ENCODE measurements around the gene PAPSS1.

Gene PAPSS1

GRCh38 chr4:107629318-107629717 lies 90.7 kb downstream of the PAPSS1 start:
- no peak for DNase-seq (ENCODE audit: low read depth in 2 of 2)

GRCh38 chr4:107625391-107625902 lies 94.6 kb downstream of the PAPSS1 start:
- no peak for DNase-seq (ENCODE audit: low read depth in 2 of 2)

GRCh38 chr4:107624024-107624423 lies 96.0 kb downstream of the PAPSS1 start:
- no peak for DNase-seq (ENCODE audit: low read depth in 2 of 2)

DNA sequence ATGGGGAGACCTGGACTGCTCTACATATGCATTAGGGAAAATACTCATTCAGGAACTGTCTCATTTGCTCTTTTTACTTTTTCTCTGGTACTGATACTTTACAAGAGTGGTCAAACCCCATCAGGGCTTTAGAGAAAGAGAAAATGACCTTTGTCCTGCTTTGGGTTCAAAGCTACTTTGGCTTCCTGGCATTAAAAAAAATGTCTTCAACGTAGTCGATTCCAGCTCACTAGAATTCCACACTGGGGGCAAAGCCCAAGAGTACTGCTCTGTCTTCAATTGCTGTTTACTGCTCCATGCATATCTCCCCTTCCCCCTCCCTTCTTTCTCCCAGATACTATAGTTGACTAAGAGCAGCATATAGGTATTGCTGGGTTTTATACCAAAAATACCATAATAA lies 98.0 kb downstream of the PAPSS1 start:
- no peak for DNase-seq (ENCODE audit: low read depth in 2 of 2)

GRCh38 chr4:107619731-107620130 lies 100.3 kb downstream of the PAPSS1 start:
- no peak for DNase-seq (ENCODE audit: low read depth in 2 of 2)

DNA sequence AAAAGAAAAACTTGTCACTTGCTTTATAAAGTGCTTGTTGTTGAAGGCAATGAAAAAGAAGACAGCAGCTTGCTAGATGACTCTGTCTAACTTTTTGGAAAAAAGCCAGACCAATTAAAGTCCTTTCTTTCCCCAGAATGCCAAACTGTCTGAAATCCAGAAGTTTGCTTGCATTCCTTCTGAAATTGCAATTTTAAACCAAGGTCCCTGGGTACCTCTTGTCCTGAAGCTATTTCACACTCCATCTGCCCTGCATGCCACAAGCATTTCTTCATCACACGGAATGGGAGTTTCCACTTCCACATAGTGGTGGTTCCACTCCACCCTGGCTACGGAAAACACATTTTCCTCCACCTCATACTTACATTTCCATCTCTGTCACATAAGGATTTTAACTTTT lies 101.0 kb downstream of the PAPSS1 start:
- no peak for DNase-seq (ENCODE audit: low read depth in 2 of 2)

GRCh38 chr4:107618656-107619055 lies 101.4 kb downstream of the PAPSS1 start:
- no peak for DNase-seq (ENCODE audit: low read depth in 2 of 2)

- no peak for DNase-seq (ENCODE audit: low read depth in 2 of 2)
These were observed 103.1 kb downstream of the PAPSS1 start for GRCh38 chr4:107616838-107617389.

DNA sequence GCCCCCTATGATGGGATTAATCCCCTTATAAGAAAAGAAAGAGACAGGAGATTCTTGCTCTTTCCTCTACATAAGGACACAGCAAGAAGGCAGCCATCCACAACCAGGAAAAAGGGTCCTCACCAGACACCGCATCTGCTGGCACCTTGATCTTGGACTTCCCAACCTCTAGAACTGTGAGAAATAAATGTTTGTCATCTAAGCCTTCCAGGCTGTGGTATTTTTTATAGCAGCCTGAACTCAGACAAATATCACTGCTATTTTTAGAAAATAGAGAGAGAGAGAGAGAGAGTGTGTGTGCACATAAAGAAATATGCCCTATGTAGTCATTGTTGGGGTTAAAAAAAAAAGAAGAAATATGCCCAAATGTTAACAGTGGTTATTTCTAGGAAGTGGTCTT lies 104.2 kb downstream of the PAPSS1 start:
- DNase-seq (ENCODE audit: low read depth in 2 of 2) = no peak

- DNase-seq (ENCODE audit: low read depth in 2 of 2) = no peak
These were observed 116.6 kb downstream of the PAPSS1 start for GRCh38 chr4:107603430-107603829.

DNA sequence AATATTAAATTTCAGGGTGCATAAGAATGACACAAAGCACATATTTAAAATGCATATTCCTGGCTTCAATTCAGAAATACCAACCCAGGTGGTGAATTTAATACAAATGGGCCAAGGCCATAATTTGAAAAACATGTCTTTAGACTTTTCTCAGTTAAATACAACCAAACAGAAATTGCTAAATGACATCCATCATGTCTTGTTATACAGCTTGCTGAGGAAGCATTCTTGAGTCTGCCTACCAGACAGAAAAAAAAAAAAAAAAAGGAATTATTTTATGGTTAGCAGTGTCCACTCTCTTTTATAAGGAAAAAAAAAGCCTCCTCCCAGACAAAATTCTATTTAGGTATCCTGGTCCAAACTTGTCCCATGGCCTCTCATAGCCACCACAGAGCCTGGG lies 119.1 kb downstream of the PAPSS1 start:
- no peak for DNase-seq (ENCODE audit: low read depth in 2 of 2)

DNA sequence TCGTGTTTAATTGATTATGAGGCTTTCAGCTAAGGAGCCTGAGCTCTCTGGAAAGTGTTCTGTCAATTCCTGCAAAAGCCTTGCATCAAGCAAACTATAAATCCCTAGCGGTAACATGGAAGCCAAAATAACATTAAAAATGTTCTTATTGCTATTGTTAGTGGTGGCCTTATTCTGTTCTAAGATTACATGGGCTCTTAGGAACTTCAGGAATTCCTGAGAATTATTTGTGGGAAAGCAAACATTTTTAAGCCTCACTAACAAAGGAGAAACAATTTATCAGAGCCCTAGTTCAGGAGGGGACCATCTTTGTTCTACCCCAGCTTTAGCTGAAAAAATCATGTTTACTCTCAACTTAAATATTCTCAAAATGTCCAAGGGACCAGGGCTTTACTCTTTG lies 119.6 kb downstream of the PAPSS1 start:
- no peak for DNase-seq (ENCODE audit: low read depth in 2 of 2)

- no peak for DNase-seq (ENCODE audit: low read depth in 2 of 2)
These were observed 120.2 kb downstream of the PAPSS1 start for GRCh38 chr4:107599841-107600240.

- DNase-seq (ENCODE audit: low read depth in 2 of 2) = no peak
These were observed 126.8 kb downstream of the PAPSS1 start for GRCh38 chr4:107593230-107593629.

GRCh38 chr4:107592519-107592918 lies 127.5 kb downstream of the PAPSS1 start:
- no peak for DNase-seq (ENCODE audit: low read depth in 2 of 2)

DNA sequence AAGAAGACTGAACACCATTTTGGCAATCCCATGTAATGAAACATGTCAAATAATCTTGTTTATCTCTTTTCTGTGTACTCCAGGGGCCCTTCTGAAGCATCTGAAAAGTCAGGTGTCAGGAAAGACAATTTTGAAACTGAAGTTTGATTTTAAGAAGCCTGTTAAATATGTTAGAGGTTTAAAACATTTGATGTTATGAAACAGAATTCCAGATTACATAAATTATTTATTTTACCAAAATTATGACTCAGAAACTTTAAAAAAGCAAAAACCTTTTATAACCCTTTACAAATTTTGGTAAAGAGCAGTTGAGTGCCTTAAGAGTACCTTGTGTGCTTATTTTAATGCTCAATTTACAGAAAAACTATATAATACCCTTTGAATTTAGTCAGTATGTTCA lies 130.8 kb downstream of the PAPSS1 start:
- no peak for DNase-seq (ENCODE audit: low read depth in 2 of 2)

DNA sequence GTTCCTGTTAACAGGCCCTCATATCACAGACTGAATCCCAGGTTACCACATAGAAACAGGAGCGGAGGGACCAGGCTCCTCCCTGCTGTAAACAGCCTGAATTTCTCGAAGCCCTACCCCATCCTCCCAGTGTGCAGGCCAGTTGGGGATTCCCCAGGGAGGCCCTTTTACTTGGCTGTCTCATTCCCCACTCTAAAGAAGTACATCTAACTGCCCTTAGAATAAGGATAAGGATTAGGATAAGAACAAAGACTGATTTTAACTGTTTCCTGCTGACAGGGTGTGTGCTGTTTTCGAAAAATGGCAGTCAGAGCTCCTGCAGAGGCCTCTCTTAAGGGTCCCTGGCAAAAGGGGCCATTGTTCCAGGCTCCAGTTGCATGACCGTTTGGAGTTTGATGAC lies 133.7 kb downstream of the PAPSS1 start:
- no peak for DNase-seq (ENCODE audit: low read depth in 2 of 2)

DNA sequence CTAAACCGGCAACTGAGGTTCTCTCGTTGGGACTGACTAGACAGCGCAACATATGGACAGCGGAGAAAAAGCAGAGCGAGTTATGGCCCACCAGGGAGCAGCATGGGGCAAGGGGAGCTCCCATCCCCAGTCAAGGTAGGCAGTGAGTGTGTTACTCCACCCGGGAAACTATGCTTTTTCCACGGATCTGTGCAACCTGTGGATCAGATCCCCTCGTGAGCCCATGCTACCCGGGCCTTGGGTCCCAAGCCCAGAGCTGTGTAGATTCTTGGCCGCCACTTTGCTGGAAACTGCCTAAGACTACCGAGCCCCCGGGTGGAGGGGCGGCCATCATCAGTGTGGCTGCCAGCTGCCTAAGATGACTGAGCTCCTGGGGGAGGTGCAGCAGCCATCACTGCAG lies 140.9 kb downstream of the PAPSS1 start:
- DNase-seq (ENCODE audit: low read depth in 2 of 2) = no peak

- no peak for DNase-seq (ENCODE audit: low read depth in 2 of 2)
These were observed 141.7 kb downstream of the PAPSS1 start for GRCh38 chr4:107578321-107578720.

DNA sequence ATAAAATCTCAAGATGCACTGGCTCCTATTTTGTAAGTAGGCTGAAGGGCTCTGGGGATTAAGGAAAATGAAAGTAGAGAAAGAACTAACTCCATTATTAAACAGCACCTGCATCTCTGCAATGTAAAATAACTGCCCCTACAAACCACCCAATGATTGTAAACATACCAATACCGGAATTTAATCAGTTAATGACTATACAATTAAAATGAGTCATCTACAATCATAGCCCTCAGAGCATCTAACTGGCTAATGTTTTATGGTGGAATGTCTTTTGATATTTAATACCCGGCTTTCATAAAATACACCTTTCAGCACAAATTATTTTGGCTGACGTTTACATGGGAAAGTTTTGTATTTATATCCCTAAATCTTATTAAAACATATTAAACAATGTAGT lies 142.3 kb downstream of the PAPSS1 start:
- DNase-seq (ENCODE audit: low read depth in 2 of 2) = no peak

DNA sequence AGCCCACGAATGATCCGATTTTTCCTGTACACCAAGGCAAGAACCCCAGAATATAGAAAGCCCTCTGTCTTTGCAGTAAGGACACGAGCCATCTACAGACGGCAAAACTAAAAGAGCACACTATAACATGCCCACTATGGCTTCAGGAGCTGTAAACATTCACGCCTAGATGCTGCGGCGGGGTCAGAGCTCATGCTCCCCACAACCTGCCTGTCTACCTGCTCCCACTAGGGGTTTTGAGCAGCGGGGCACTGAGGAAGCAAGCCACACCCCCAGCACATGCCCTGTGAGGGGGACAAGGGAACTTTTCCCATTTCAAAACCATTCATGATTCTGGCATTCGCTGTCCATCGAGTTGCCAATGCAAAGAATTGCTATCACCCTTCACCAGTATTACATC lies 144.8 kb downstream of the PAPSS1 start:
- no peak for DNase-seq (ENCODE audit: low read depth in 2 of 2)

- no peak for DNase-seq (ENCODE audit: low read depth in 2 of 2)
These were observed 147.8 kb downstream of the PAPSS1 start for GRCh38 chr4:107572281-107572680.

DNA sequence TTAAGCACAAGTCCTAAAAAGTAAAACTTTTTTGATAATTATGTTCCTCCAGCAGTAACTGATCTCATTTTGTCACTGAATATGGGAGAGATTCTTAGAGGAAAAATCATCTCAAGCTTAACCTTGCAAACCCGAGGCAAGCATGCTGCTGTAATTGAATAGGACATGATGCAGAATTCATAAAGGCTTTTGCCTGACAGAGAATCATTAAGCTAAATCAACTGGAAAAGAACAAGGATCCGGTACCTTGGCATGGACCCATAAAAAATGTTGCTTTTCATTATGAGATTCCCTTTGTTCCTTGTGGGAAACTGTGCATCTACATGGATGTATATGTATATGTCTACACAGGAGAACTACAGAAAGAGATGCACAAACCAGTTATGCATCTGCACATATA lies 149.1 kb downstream of the PAPSS1 start:
- DNase-seq (ENCODE audit: low read depth in 2 of 2) = no peak

DNA sequence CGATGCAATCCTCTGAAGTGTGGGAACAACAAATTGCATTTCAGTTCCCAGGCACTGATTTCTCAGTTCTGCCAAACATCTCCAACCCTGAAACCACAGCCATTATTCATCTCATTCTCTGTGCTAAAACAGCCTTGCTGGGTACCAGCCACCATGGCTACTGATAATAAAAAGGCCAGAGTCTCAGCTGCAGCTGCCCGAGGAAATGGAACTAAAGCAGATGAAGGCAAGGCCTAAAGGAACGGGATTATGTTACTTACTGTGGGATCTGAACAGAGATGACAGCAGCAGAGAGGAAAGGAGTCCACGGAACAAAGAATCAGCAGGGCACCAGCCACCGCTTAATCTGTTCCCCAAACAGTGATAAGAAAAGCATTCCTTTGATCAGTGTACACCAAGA lies 155.7 kb downstream of the PAPSS1 start:
- no peak for DNase-seq (ENCODE audit: low read depth in 2 of 2)

Data from stimulated activated CD4-positive, alpha-beta T cell treated with anti-CD3 and anti-CD28 coated beads, Interleukin-15, amount 100 ng/mL, for 48 hours (primary cell).